Fibroblast of skin of left biceps (primary cell): ENCODE measurements around the gene GATB.

Experiments
- DNase-seq, 2 experiments: peaks; one replicate each; pipeline ENCODE4 v3.0.0-alpha.2; 2013; ENCODE audit warnings: low read depth in 2 of 2

GATB gene

DNA sequence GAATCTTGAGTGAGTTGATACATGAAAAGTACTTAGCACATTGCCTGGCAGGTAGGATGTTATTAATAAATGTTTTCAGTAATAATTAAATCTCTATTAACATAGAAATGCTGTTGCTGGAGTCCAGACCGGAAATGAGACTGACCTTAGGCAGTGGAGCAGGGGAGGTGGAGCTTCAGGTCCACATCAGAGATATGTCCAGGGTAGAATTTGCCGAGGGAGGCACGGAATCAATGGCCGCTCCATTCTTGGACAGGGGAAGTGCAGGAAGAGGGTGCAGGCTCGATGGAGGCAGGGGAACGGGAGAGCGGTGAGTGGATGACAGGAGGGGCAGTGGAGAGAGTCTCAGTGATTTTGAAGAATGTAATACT is 107.3 kb downstream of the GATB start:
- DNase-seq = no peak

DNA sequence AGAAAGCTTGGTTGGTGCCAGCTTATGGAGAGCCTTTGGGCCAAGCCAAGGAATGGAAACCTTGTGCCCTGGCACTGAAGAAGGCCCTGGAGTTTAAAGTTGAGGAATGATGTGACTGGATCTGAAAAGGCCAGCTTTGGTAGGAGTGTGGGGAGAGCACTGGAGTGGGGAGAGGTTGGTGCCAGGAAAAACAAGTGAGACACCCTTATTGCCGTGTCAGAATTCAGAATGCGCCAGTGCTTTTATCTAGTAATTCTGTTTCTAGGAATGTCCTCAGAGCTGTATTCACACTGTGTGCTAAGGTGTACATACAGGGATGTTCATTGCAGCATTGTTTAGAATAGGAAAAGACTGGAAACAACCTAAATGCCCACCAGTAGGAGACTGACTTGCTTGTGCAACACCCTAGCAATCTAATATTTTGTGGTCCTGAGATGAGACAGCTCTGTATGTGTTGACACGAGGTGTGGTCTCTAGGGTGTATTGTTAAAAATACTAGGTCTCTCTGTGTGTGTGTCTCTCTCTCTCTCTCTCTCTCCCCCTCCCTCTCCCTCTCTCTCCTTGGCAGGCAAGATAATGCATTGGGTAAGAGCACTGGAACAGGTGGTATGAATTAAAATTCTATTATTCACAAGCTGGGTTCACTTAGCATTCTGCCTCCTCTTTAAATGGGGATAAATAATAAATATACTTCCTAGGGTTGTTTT is 107.8 kb downstream of the GATB start:
- DNase-seq = peak; percentile 70 to 79

DNA sequence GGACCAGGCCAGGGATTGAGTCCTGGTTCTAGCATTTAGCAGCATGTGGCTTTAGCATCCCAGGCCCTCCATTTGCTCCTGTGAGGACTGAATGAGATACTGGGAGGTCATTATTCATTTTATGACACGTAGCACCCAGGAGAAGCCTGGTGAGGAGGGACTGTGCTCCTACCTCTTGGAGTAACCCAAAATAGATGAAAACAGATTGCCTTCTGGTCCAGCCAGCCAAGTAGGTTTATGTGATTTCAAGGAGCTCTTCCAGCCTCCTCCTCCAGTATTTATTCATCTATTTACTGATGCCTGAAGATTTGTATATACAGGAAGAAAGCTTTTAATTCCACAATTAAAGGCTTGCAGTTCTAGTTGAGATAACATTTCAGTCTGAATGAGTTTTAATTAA is 109.3 kb downstream of the GATB start:
- DNase-seq = no peak

DNA sequence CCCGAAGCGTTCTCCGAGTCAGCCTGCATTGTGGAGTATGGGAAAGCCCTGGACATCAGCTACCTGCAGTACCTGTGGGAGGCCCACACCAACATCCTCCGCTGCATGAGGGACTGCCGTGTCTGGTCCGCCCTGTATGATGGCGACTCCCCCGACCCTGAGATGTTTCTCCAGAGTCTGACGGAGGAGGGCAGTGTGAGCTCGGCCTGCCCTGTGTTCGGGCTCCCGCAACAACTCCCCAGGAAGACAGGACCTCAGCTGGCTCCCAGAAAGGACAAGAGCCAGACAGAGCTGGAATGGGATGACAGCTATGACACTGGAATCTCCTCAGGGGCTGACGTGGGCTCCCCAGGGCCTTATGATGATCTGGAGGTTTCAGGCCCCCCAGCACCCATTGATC is 111.3 kb downstream of the GATB start:
- DNase-seq = no peak

DNA sequence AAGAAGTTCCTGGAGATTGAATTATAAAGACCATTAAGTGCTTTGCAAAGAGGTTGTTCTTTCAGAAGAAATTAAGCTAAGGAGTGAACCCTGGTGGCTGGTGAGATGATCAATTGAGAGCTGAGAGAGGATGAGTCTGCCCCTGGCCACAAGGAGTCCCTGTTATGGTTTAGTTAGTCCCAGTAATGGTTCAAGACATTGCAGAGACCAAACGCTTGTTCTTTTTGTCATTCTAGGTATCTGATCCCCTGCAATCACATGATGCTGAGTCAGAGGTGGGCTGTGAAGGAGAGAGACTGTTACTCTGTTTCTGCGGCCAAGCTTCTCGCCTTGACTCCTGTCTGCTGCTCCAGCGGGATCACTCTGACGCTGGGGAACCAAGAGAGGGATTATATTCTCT is 114.5 kb downstream of the GATB start:
- DNase-seq = no peak

DNA sequence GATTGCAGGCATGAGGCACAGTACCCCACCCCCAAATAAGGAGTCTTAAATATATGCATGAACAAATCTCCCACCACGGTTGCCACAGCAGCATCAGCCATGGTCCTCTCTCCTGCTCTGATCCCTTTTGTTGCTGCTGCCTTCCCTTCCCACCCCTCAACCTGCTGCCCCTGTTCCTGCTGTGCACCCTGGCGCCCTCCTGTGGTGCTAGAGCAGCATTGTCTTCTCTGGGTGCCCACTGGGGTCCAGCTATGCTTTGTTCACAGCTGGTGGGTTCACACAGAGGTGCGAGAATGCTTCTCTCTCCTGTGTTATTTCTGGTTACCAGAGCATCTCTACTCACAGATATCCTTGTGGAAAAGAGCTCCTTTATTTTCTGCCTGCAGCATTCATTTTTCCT is 116.2 kb downstream of the GATB start:
- no peak for DNase-seq

DNA sequence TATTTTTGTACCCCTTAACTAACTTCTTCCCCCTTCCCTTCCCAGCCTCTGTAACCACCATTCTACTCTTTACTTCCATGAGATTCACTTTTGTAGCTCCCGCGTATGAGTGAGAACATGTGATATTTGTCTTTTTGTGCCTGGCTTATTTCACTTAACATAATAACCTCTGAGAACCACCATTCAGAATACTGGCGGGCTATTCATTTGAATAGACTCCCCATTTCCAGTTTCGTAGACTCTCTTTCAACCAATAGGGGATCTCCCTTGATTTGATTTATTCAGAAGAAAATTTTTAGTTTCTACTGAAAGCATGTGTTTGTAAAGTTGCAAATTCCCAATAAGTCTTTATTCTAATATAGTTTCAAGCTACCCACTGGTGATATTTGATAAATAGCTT is 117.2 kb downstream of the GATB start:
- no peak for DNase-seq

DNA sequence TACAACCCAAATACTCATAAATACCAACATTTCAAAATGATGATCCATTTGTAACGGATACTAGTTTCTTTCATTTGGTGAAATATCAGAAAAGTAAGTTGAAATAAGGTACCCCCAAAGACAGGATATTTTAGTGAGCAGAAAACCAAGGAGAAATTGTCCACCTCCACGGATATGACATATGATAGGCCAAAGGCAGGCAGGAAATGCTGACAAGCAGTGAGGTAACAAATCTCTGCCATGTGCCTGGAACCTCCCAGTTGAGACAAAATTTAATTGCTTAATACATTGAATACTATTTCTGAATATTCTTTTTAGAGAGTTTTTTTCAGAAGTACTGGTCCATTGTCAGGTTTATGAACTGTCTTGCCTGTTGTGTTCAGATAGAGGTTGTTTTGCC is 118.8 kb downstream of the GATB start:
- DNase-seq = no peak

DNA sequence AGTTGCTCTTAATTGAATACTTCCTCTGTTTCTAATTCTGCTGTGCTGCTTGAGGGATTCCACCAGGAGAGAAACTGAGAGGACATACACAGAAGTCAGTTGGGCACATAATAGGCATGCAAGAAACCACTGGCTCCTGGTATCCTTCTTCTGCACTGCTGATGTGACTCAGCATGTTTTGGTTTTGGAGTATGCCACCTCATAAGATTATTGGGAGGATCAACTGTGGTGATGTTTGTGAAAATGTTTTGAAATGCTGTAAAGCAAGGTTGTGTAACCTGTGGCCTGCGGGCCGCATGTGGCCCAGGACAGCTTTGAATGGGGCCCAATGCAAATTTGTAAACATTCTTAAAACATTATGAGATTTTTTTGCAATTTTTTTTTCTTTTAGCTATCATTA is 119.6 kb downstream of the GATB start:
- DNase-seq = no peak

DNA sequence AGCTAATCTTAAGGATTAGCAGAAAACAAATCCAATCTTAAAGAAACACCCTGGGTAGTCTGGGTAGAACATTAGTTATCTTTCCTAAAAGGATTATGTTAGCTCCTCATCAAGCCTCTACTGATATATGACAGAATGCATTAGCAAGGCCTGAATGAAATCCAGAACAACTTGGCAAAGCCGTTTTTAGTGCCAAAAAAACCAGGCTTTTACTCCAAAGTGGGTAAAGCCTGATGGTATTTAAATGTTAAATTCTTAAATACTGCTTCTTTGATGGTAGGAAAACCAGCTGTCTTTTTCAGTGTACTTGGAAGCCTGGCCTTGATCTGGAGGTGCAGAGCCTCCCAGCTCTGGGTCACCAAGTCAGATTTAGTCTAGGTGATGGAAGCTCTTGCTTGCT is 120.4 kb downstream of the GATB start:
- no peak for DNase-seq

DNA sequence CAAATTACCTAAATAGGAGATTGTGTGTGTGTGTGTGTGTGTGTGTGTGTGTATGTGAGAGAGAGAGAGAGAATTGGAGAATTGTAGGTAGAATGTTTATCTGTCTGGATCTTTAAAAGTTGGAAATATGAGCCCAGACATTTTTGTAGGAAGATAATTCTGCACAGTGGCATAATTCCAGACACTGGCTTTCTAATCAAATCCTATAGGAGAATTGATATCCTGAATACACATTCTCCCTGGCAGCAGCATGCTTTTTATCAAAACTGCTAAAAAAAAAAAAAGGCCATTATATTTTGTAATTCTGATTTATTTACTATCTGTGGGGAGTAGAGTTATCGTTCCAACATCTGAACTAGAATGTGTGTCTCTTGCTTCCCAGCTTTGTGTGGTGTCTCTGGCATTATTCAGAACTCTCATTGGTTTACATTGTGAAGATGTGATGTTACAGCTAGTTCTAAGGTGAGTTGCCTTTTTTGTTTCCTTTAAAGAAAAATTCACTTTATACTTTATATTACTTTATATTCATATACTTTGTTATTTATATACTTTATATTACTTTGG is 122.4 kb downstream of the GATB start:
- no peak for DNase-seq

DNA sequence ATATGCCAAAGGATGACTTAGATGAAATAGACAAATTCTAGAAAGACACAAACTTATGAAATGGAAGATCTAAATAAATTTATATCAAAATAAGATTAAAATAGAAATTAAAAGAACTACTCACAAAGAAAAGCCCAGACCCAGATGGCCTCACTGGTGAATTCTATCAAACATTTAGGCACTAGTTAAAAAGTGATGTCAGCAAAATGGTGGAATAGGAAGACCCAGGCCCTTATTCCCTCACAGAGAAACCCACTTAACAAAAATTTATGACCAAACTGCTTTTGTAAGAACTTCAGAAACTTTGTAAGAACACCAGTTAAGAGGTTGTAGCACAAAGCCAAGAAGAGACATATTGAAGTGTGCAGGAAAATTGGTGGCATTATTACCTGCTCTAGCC is 129.5 kb downstream of the GATB start:
- DNase-seq = no peak

DNA sequence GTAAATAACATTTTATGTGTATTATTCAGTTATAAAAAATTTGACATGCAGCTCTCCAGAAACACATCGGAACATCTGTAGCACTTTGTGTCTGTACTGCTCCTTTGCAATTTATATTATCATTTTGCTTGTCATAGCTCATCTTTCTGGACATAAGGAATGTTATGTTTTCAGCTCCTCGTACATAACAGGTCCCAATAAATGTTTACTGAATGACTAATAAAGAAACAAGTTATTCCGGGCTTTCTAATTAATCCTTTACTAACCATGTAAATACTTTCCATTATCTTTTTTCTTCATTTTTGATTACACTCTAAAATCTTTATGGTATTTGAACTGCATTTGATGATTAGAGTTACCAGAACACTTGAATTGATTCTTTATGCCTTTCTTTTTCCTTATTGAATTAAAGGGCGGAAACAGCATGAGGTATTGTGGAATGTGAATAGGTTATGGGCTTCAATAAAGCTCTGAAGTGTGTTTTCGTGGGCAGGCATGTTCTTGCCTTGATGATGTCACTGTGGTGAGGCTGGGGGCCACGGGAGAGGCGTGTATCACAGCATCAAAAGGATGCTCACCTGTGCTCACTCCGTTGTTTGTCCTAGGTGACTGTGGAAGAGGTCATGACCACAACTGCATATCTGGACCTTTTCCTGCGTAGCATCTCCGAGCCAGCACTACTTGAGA is 131.6 kb downstream of the GATB start:
- DNase-seq = no peak

DNA sequence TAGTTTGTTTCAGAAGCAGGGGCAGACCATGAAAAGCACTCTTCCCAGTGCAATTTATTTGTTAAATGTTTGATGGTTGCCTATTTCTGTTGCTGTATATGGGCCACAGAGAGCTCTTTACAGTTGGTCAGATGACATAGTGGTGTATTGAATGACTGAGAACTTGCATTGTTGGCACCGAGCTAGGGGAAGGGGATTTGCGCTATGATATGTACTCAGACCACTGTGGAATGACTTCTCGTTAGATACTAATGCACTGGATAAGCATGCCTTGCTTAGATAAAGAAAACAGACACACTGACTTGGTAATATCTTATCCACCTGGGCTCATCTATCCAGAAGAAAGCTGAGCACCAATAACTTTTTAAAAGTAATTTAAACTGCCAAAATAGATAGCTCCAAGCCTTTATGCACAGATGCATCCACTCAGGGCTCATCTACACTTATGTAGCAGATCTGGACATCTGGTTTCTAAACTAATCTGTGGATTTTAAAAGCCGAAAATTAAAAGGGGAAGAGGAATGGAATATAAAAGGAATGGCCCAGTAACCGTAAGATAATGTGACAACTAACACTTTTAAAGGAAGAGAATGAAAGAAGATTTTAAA is 132.7 kb downstream of the GATB start:
- no peak for DNase-seq

DNA sequence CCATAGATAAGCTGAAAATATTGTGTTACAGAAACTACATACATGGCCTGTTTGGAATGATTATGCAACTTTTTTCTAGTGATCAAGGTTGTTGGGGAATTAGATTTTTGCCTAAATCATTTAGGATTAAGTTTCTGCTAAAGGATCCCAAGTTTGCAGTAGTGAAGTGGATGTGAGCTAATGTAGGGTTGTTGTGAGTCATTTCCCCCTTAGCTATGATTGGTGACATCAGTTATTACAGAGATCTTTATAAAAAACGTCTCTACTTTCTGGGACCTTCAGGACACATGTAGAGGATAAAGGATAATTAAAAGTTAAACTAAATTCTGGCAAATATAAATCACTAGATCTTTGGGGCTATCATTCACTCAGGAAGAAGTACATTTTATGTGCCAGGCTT is 133.3 kb downstream of the GATB start:
- no peak for DNase-seq

DNA sequence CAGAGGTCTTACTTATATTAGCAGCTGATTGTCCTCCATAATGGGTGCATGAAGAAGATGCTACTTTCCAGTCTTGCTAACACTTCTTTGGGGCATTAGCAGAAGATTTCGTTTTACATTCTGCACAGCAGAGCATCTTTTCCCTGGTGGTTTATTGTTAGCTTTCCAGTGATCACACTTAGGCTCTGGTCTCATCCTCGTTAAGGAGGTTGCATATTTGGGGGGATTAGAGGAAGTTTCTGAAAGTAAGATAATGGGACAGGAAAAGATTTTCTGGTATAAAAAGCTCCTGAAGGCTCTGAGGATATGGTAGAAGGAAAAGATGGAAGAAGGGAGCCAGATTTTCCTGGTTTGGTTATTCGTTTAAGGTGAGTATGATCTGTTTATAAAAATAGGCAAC is 134.1 kb downstream of the GATB start:
- no peak for DNase-seq

DNA sequence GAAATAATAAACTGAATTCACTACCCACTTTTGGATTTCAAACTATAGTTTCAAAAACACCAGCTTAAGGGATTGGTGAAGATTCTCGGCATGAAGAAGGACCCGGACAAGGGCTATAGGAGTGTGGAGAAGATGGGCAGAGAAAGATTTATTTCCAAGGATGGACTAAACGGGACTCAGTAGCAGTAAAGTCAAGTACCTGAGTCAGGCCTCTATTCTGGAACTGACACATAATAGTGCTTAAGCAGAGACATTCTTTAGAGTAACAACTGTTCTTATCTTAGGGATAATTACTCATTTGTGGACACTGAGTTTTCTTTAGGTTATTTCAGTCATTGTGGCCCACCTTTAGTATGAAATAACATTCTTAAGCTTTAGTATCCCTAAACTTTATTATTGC is 134.6 kb downstream of the GATB start:
- no peak for DNase-seq

DNA sequence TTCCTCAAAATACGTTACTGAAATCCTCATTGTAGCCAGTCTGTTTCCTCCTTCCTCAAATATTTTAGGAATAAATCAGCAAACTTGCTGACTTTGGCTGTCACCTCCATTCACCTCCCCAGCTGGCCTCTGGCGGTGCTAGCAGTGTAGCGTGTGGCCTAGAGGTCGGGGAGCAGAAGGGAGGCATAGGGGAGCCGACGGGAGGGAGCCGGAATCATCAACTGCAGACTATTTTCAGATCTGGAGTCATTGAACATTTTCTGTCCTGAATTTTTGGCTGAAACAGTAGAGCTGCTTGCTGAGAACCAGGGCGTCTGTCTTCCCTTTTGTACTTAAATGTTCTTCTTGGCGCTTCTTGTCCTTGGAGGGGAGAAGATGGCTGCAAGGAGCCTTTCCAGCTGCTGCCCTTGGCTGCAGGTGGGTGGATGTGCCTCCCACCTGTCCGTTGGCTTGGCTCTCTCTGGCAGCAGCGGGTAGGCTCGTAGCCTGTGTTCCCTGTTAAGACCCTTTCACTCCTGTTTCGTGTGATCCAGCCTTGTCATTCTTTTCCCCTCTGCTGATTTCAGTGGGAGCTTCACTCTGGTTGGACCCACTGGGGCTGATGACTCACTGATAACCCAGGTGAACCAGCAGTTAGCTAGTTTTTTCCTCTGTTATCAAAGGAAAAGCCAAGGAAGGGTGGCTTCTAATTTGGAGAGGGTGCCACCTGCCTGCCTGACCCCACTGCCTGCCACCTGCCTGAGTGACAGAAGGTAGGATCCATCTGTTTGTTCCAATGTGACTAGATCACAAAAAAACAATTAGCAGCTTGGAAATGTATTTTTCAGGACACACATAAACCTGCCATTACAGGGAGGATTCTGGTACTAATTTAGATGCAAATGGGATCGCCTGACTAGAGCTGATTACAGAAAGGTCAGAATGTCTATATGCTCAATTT is 135.9 kb downstream of the GATB start:
- no peak for DNase-seq
